NB4 (cell line): ENCODE measurements around the gene MAN2B2.

Experiments used
- POLR2A ChIP-seq: IDR thresholded peaks from 2 replicates; pipeline ENCODE4 v1.6.1; 2011; ENCODE audit warnings: mild to moderate bottlenecking; ENCODE audit not compliant: insufficient read length; ENCODE audit errors: extremely low read depth
- TF ChIP-seq, protein P1 (sequence below): IDR thresholded peaks from one replicate; pipeline ENCODE4 v1.5.1; 2012; ENCODE audit warnings: low read depth, low read length

DNA sequence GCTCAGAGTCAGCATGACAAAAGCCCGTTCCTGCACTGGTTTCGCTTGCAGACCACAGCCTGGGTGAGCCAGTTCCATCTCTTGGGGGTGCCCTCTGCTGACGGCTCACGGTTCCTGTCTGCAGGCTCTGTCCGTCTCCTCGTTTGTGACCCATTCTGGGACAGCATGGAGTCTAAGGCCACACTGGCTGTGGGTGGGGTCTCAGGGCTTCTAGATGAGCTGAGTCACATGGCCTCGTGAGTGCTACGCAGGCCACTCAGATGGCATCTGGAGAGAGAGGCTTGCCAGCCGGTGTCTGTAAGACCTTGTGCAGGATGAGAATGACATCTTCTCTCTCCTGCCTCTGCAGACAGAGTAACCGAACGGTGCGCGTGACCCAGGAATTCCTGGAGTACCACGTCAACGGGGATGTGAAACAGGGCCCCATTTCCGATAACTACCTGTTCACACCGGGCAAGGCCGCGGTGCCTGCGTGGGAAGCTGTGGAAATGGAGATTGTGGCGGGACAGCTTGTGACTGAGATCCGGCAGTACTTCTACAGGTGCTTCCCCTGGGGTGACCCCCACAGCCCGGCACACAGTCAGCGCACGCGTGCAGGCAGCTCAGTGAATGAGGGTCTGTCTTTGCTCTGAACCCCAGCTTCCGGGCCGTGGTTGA, 33.9 kb downstream of the MAN2B2 start:
- TF ChIP-seq POLR2A: no peak
- TF ChIP-seq, protein P1, sequence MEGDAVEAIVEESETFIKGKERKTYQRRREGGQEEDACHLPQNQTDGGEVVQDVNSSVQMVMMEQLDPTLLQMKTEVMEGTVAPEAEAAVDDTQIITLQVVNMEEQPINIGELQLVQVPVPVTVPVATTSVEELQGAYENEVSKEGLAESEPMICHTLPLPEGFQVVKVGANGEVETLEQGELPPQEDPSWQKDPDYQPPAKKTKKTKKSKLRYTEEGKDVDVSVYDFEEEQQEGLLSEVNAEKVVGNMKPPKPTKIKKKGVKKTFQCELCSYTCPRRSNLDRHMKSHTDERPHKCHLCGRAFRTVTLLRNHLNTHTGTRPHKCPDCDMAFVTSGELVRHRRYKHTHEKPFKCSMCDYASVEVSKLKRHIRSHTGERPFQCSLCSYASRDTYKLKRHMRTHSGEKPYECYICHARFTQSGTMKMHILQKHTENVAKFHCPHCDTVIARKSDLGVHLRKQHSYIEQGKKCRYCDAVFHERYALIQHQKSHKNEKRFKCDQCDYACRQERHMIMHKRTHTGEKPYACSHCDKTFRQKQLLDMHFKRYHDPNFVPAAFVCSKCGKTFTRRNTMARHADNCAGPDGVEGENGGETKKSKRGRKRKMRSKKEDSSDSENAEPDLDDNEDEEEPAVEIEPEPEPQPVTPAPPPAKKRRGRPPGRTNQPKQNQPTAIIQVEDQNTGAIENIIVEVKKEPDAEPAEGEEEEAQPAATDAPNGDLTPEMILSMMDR: peak; percentile 14
